ENCODE measurements around the gene HDAC4.

The HDAC4 gene

DNA sequence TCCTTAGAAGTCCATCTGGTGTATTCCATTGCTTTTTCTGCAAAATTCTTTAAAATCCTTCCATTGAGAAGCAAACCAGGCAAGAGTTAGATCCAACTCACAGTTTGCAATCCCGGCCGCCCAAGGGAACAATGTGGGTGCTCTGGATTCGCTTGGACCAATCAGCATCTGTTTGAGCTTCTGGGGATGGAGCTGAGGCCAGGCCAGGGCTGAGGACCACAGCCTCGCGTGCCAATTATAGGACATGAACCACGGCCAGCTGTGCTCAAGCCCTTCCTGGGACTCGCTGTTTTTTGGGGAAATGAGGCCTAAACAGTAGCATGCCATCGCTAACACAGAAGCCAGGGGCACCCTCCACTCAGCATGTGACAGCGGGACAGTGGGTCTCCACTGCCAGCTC lies 270.8 kb downstream of the HDAC4 start:
- no peak for DNase-seq

DNA sequence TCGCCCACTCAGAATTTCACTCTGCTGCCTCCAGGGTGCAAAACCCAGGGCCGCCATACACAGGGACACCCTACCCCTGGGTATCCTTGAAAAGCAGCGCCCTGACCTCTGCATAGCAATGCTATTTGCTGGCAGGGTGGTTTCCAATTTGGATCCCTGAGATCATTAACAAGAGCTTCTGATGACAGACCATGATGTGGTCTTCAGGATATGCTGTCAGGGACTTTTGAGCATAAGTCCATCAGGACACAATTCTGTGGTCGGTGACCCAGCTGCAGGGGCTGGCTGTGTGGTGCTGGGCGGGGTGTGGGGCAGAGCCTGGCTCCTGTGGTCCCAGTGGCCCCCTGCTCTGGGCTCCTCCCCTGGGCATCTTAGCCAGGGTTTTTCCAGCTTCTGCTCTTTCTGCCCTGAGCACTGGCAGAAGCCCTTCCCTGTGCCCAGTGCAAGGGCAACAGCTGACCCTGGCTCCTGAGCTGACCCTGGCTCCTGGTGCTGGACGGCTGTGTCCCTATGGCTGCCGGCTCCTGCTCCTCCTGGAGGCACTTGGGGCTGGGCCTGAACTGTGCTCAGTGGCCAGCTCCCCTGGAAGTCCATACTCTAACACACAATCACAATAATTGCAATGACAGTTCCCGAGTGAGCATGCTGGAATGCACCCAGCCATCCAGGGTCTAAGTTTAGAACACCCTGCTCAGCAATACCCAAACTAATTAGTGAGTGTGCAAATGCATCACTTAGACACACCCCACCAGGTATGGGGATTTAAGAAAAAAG lies 271.5 kb downstream of the HDAC4 start:
- DNase-seq = no peak

DNA sequence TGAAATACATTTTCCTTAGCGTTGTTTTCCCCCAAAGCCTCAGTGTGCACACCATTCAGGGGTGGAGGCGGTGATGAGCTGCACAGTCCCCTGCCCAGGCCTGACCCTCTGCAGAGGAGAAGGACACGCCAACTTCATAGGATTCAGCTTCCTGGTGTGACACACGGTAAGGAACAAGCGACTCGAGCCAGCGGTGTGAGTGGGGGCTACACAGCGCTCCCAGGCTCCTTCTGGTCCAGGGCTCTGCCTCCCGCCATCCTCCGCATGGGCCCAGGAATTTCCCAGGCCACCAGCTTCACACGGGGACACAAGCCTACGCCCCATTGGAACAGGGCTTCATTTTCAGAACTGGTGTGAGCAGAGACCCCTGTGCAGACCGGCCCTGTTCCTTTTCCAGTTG lies 272.1 kb downstream of the HDAC4 start:
- DNase-seq = no peak

DNA sequence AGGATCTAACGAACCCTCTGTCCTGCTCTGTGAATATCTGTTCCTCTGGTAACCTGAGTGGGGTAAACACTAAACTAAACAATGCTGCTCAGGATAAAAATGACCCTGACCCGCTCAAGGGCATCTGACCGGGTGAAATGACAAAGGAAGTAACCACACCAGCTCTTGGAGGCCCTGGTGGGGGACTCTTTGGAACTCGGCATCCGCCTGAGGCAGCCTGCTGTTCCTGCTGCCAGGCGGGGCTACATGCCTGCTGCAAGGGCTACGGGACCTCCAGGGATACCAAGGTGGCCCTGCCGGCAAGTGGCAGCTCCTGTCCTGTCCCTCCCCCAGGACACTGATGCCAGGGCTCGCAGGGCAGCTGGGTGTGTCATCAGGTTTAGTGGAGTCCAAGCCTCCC lies 273.3 kb downstream of the HDAC4 start:
- DNase-seq = no peak

GRCh38 chr2:239125726-239126675 lies 274.8 kb downstream of the HDAC4 start:
- no peak for DNase-seq

GRCh38 chr2:239124152-239124899 lies 276.5 kb downstream of the HDAC4 start:
- no peak for DNase-seq

GRCh38 chr2:239122421-239123110 lies 278.3 kb downstream of the HDAC4 start:
- DNase-seq = no peak

DNA sequence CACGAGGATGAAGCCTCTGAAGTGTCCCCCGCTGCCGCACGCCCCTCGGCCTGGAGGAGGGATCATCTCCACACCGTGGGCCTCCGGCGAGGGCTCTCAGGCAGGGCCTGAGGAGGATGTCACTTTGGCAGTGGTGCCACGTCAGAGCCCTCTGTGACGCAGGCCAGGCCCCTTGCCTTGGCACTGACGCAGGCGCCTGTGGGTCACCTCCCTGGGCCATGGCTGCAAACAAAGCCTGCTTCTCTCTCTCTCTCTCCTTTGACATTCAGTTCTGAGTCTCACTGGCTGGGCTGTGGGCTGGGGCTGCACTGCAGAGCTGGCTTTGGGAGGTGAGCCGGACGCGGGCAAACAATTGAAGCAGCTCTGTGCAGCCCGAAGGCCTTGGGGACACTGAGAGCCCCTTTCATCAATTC lies 279.2 kb downstream of the HDAC4 start:
- DNase-seq = no peak

DNA sequence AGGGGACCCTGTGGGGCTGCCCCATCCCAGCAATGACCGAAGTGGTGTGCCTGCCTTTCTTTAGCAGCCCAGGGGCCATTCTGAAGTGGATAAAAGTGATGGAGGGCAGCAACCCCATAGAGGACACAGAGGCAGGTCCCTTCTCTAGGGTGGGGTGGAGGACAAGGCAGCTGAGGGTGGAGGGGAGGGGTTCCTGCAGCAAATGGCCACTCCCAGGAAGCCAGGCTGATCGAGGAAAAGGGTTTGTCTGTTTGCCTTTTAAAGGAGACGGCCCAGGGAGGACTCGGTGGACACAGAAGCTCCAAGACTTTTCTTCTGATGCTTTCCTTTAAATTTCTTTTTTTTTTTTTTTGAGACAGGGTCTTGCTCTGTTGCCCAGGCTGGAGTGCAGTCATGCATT lies 280.2 kb downstream of the HDAC4 start:
- DNase-seq = no peak

- DNase-seq = no peak
Measured at GRCh38 chr2:239119346-239120126, 281.3 kb downstream of the HDAC4 start.

GRCh38 chr2:239118675-239119211 lies 282.1 kb downstream of the HDAC4 start:
- peak; percentile 9 for DNase-seq

DNA sequence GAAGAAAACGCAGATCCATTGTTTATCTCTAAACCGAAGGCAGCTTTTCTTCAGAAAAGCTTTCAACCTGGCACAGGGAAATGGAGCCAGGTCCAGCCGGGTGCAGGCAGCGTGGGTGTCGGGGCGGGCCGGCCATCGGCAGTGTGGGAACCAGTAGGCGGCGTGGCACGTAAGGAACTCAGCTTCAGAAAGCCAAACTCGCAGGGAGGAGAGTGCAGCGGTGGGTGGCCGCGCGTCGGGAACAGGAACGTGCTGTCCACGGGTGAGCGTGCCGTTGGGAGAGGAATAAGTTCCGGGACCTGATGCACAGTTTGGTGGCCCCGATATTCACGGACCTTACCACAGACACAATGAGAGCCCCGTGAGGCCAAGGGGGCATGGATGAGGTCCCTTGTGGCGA lies 282.6 kb downstream of the HDAC4 start:
- no peak for DNase-seq

GRCh38 chr2:239117831-239118230 lies 283.0 kb downstream of the HDAC4 start:
- DNase-seq = no peak

- no peak for DNase-seq
Measured at GRCh38 chr2:239116456-239117246, 284.2 kb downstream of the HDAC4 start.

DNA sequence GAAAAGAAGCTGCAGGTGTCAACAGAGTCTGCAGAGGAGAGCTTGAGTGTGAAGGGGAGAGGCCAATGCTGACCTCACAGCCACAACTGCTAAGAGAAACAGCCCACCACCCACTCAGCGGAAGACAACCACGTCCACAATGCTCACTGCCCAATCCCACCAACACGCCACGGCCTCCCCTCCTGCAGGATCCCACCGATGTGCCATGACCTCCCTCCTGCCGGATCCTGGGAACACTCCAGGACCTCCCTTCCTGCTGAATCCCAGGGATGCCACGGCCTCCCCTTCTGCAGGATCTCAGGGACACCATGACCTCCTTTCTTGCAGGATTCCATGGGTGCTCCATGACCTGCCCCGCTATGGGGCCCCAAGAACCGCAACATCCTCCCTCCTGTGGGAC lies 285.2 kb downstream of the HDAC4 start:
- DNase-seq = no peak

DNA sequence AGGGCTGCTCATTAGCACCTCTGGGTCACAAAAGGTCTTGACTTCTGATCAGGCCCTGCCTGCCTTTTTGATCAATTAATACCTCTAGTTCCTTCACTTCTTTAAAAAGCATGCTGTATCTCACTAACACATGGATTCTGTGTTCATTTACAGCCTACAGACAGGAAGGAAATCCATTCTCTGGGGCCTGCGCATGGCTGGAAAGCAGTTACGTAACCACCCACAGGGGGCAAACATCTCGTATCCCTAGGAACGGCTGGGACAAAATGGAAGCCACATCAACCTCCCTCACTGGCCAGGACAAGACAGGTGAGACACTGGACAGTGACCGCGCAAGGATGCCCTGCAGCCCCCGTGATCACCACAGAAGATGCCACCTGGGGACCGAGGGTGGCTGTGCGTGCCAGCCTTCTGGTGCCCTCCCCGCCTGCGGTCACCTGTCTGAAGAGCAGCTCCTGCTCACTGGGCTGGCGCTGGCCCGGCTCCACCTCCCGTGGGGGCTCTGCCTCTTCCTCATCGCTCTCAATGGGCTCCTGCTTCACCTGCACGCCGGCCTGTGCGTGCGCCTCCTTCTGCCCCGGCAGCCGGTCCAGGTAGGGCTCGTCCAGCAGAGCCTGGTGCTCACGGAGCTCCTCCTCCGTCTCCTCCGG lies 286.1 kb downstream of the HDAC4 start:
- DNase-seq = no peak

- DNase-seq = no peak
Measured at GRCh38 chr2:239114119-239114581, 286.7 kb downstream of the HDAC4 start.

- DNase-seq = no peak
Measured at GRCh38 chr2:239113615-239114014, 287.2 kb downstream of the HDAC4 start.

DNA sequence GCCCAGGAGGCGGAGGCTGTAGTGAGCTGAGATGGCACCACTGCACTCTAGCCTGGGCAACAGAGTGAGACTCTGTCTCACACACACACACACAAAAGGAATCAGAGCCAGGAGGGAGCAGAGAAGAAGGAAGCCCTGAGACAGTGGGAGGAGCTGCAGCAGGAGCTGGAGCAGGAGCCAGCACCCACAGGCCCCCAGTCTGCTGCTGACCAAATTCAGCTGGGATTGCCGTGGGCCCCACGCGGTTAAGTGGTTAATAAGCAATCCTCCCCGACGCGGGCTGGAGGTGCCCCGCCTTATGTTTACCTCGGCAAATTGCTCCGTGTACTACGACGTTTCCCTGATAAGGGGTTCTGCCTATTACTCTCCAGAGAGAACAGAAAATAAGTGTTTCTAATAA lies 287.6 kb downstream of the HDAC4 start:
- DNase-seq = no peak

Data from CD4-positive, alpha-beta T cell treated with Interleukin-12 subunit alpha and Interleukin-12 subunit beta, for 1 hour (primary cell).